H1 (cell line): ENCODE measurements around the gene TMEM51. TPM values are rescaled to one million over a fixed set of nuclear protein-coding genes. Genes with fewer than 3 reads are reported as not detected.

Source experiments
- CTCF ChIA-PET: fragments of 300-600 bp; sonication (Branson Sonifier 250); formaldehyde crosslinking; loops from one replicate; lab custom pipeline; 2021; ENCODE audit not compliant: partially characterized antibody; lab: Charles Lee
- POLR2A ChIA-PET: fragments of 300-600 bp; sonication (Branson Sonifier 250); formaldehyde crosslinking; loops from one replicate; lab custom pipeline; 2021; ENCODE audit warnings: inconsistent platforms; ENCODE audit not compliant: partially characterized antibody; lab: Charles Lee
- DNase-seq, 2 experiments: peaks; one replicate each; pipeline versions ENCODE4 v3.0.0 to v3.0.0-alpha.2; 2010 to 2022; ENCODE audit warnings: low spot score in 2 of 2, low read depth in 1 of 2, mixed read lengths in 1 of 2
- FAIRE-seq: peaks from 2 replicates; lab custom pipeline; 2011; peaks lifted over from hg19 to GRCh38; lab: Jason Lieb, UNC
- H2AFZ ChIP-seq: 2 replicates; pipeline ENCODE4 v1.8.1; 2012; ENCODE audit warnings: low read length, inconsistent platforms
- H2AK5ac ChIP-seq: 2 replicates; pipeline ENCODE4 v1.6.1; 2013; ENCODE audit warnings: low read depth, low read length
- H2BK120ac ChIP-seq: replicated peaks from 2 replicates; pipeline ENCODE3; 2013; ENCODE audit warnings: low read depth, low read length, inconsistent platforms
- H2BK12ac ChIP-seq: 2 replicates; pipeline ENCODE4 v1.6.1; 2013; ENCODE audit warnings: low read depth, low read length
- H2BK15ac ChIP-seq: 2 replicates; pipeline ENCODE4 v1.6.1; 2013; ENCODE audit warnings: low read length
- H2BK20ac ChIP-seq: 2 replicates; pipeline ENCODE4 v1.6.1; 2013; ENCODE audit warnings: low read length
- H2BK5ac ChIP-seq: 2 replicates; pipeline ENCODE4 v1.6.1; 2013; ENCODE audit warnings: low read depth, low read length
- H3K14ac ChIP-seq: 2 replicates; pipeline ENCODE4 v1.6.1; 2013; ENCODE audit warnings: inconsistent platforms; ENCODE audit not compliant: insufficient read length
- H3K18ac ChIP-seq: 2 replicates; pipeline ENCODE4 v1.6.1; 2013; ENCODE audit warnings: low read length; ENCODE audit errors: extremely low read depth
- H3K23ac ChIP-seq: 2 replicates; pipeline ENCODE4 v1.6.1; 2013; ENCODE audit warnings: inconsistent platforms; ENCODE audit not compliant: insufficient read length
- H3K23me2 ChIP-seq: 2 replicates; pipeline ENCODE4 v1.6.1; 2013; ENCODE audit warnings: low read depth, low read length
- H3K27ac ChIP-seq: 2 replicates; pipeline ENCODE4 v1.6.1; 2011; ENCODE audit warnings: low read depth, low read length, inconsistent platforms
- H3K27me3 ChIP-seq, 4 experiments: replicated peaks in 1 of 4; 1 replicate in 1 of 4; 2 replicates in 3 of 4; pipeline versions ENCODE4 v1.6.1 to v1.8.1; 2011 to 2013; ENCODE audit warnings: low read length in 3 of 4, mild to moderate bottlenecking in 3 of 4, inconsistent platforms in 2 of 4, mixed read lengths in 2 of 4, moderate library complexity in 1 of 4; ENCODE audit not compliant: control insufficient read depth in 3 of 4, insufficient read depth in 3 of 4; ENCODE audit errors: extremely low read depth in 1 of 4
- H3K36me3 ChIP-seq, 4 experiments: 2 replicates each; pipeline versions ENCODE4 v1.6.1 to v1.8.1; 2011 to 2013; ENCODE audit warnings: mild to moderate bottlenecking in 4 of 4, low read length in 3 of 4, moderate library complexity in 2 of 4, control low read depth in 1 of 4, inconsistent platforms in 1 of 4; ENCODE audit not compliant: insufficient read depth in 4 of 4, control insufficient read depth in 2 of 4
- H3K4ac ChIP-seq: replicated peaks from 2 replicates; pipeline ENCODE3; 2013; ENCODE audit warnings: low read length, low read depth, mixed read lengths, inconsistent platforms; ENCODE audit not compliant: insufficient read length
- H3K4me1 ChIP-seq, 4 experiments: replicated peaks in 1 of 4; 1 replicate in 1 of 4; 2 replicates in 3 of 4; pipeline versions ENCODE4 v1.6.1 to v1.8.1; 2011 to 2013; ENCODE audit warnings: low read length in 3 of 4, inconsistent platforms in 2 of 4, mixed read lengths in 1 of 4; ENCODE audit not compliant: insufficient read depth in 4 of 4, control insufficient read depth in 3 of 4
- H3K4me2 ChIP-seq, 2 experiments: 2 replicates each; pipeline versions ENCODE4 v1.6.1 to v1.8.1; 2011 to 2013; ENCODE audit warnings: low read depth in 2 of 2, low read length in 2 of 2, control low read depth in 1 of 2, inconsistent platforms in 1 of 2, mild to moderate bottlenecking in 1 of 2; ENCODE audit not compliant: insufficient read depth in 1 of 2
- H3K4me3 ChIP-seq, 4 experiments: fragments of 200-600, 300-600 bp in 1 of 4; sonication (generic), shearing (Covaris generic), sonication (Bioruptor Twin) in 1 of 4; 2 replicates each; pipeline versions ENCODE4 v1.5.1 to v1.8.1; 2011 to 2016; ENCODE audit warnings: low read length in 4 of 4, low read depth in 3 of 4, control low read depth in 2 of 4, inconsistent platforms in 2 of 4, mild to moderate bottlenecking in 2 of 4, mixed read lengths in 1 of 4, moderate library complexity in 1 of 4; ENCODE audit not compliant: insufficient read depth in 2 of 4; ENCODE audit errors: extremely low read depth in 1 of 4
- H3K56ac ChIP-seq: replicated peaks from 2 replicates; pipeline ENCODE3; 2013; ENCODE audit warnings: low read depth, mild to moderate bottlenecking, mixed read lengths, low read length, inconsistent platforms; ENCODE audit not compliant: insufficient read length
- H3K79me1 ChIP-seq: 2 replicates; pipeline ENCODE4 v1.6.1; 2013; ENCODE audit warnings: low read depth, low read length, control low read depth
- H3K79me2 ChIP-seq, 2 experiments: 2 replicates each; pipeline versions ENCODE4 v1.6.1 to v1.8.1; 2012 to 2013; ENCODE audit warnings: low read length in 2 of 2, mild to moderate bottlenecking in 2 of 2, inconsistent platforms in 1 of 2; ENCODE audit not compliant: insufficient read depth in 2 of 2, control insufficient read depth in 1 of 2
- H3K9ac ChIP-seq, 4 experiments: replicated peaks in 1 of 4; 1 replicate in 1 of 4; 2 replicates in 3 of 4; pipeline versions ENCODE4 v1.6.1 to v1.8.1; 2011 to 2013; ENCODE audit warnings: low read depth in 3 of 4, low read length in 3 of 4, control low read depth in 2 of 4, mild to moderate bottlenecking in 2 of 4, moderate library complexity in 2 of 4, inconsistent platforms in 1 of 4; ENCODE audit errors: extremely low read depth in 1 of 4
- H3K9me3 ChIP-seq, 2 experiments: 2 replicates each; pipeline versions ENCODE4 v1.6.1 to v1.8.1; 2012 to 2013; ENCODE audit warnings: mild to moderate bottlenecking in 2 of 2, moderate library complexity in 2 of 2, control low read depth in 1 of 2, inconsistent platforms in 1 of 2, low read depth in 1 of 2, low read length in 1 of 2, mixed read lengths in 1 of 2; ENCODE audit not compliant: insufficient read depth in 2 of 2
- H4K20me1 ChIP-seq, 2 experiments: replicated peaks in 1 of 2; 2 replicates each; pipeline versions ENCODE3 to v1.8.1; 2011 to 2013; ENCODE audit warnings: inconsistent platforms in 2 of 2, low read length in 2 of 2, mild to moderate bottlenecking in 1 of 2; ENCODE audit not compliant: insufficient read depth in 2 of 2, control insufficient read depth in 1 of 2
- H4K5ac ChIP-seq: 2 replicates; pipeline ENCODE4 v1.6.1; 2013; ENCODE audit warnings: low read length, low read depth, mixed read lengths, inconsistent platforms; ENCODE audit not compliant: insufficient read length
- H4K8ac ChIP-seq: 2 replicates; pipeline ENCODE4 v1.8.0; 2013; ENCODE audit warnings: mild to moderate bottlenecking, moderate library complexity, low read length, inconsistent platforms; ENCODE audit not compliant: insufficient read depth; ENCODE audit errors: extremely low read depth
- H4K91ac ChIP-seq: replicated peaks from 2 replicates; pipeline ENCODE3; 2013; ENCODE audit warnings: low read length, mixed read lengths, inconsistent platforms; ENCODE audit not compliant: insufficient read length
- ATF3 ChIP-seq: IDR thresholded peaks from 2 replicates; pipeline ENCODE4 v1.6.1; 2011; ENCODE audit warnings: low read depth, mild to moderate bottlenecking, low read length; ENCODE audit not compliant: insufficient read depth
- CREB1 ChIP-seq: IDR thresholded peaks from 2 replicates; pipeline ENCODE4 v1.6.1; 2012; ENCODE audit warnings: inconsistent platforms
- EZH2 ChIP-seq: fragments of 200-600 bp; sonication (generic); IDR thresholded peaks from 2 replicates; pipeline ENCODE4 v1.7.1; 2012; ENCODE audit warnings: low read depth, mild to moderate bottlenecking, moderate library complexity, low read length, inconsistent platforms; ENCODE audit not compliant: severe bottlenecking
- FOSL1 ChIP-seq: IDR thresholded peaks from 2 replicates; pipeline ENCODE4 v1.6.1; 2011; ENCODE audit warnings: mild to moderate bottlenecking, low read depth, low read length, moderate library complexity; ENCODE audit not compliant: insufficient read depth
- GABPA ChIP-seq: IDR thresholded peaks from 2 replicates; pipeline ENCODE4 v1.6.1; 2011; ENCODE audit warnings: mild to moderate bottlenecking, low read length, moderate library complexity, borderline replicate concordance; ENCODE audit not compliant: insufficient read depth
- HDAC2 ChIP-seq, 2 experiments: fragments of 300-600 bp in 1 of 2; sonication (generic) in 1 of 2; IDR thresholded peaks; 2 replicates each; pipeline ENCODE4 v1.6.1; 2011 to 2012; ENCODE audit warnings: low read depth in 2 of 2, low read length in 2 of 2, mild to moderate bottlenecking in 2 of 2, moderate library complexity in 2 of 2, borderline replicate concordance in 1 of 2, inconsistent platforms in 1 of 2
- JUN ChIP-seq: IDR thresholded peaks from 2 replicates; pipeline ENCODE4 v1.6.1; 2011; ENCODE audit warnings: low read depth, mild to moderate bottlenecking, improper control_type of control experiment, low read length
- JUND ChIP-seq: IDR thresholded peaks from 2 replicates; pipeline ENCODE4 v1.6.1; 2011; ENCODE audit warnings: mild to moderate bottlenecking, improper control_type of control experiment, low read length
- KDM5A ChIP-seq: fragments of 200-600 bp; IDR thresholded peaks from 2 replicates; pipeline ENCODE4 v1.7.1; 2012; ENCODE audit warnings: mild to moderate bottlenecking, low read length, inconsistent platforms, mixed read lengths
- POU5F1 ChIP-seq: IDR thresholded peaks from 2 replicates; pipeline ENCODE4 v1.6.1; 2011; ENCODE audit warnings: low read depth, mild to moderate bottlenecking, low read length, moderate library complexity
- SIRT6 ChIP-seq: IDR thresholded peaks from one replicate; pipeline ENCODE4 v1.7.1; 2012; ENCODE audit warnings: low read length, inconsistent platforms
- SIX5 ChIP-seq: IDR thresholded peaks from 2 replicates; pipeline ENCODE4 v1.6.1; 2011; ENCODE audit warnings: mild to moderate bottlenecking, low read depth, low read length
- SP2 ChIP-seq: IDR thresholded peaks from 2 replicates; pipeline ENCODE4 v1.6.1; 2012; ENCODE audit warnings: mild to moderate bottlenecking, low read length, inconsistent platforms
- TAF7 ChIP-seq: optimal IDR thresholded peaks from 2 replicates; pipeline ENCODE3; 2011; ENCODE audit warnings: low read depth, mild to moderate bottlenecking, inconsistent platforms, low read length, moderate library complexity, borderline replicate concordance
- TBP ChIP-seq: IDR thresholded peaks from 2 replicates; pipeline ENCODE4 v1.6.1; 2011; ENCODE audit warnings: low read depth, low read length, improper control_type of control experiment
- WGBS, 2 experiments: shearing (Covaris generic) in 1 of 2; methylation state at CpG; one replicate each; pipeline versions ENCODE4 v1.1.6 to v1.1.7; 2013 to 2015; ENCODE audit warnings: low lambda C conversion rate in 2 of 2, mixed read lengths in 2 of 2, inconsistent platforms in 1 of 2, low coverage in 1 of 2, missing lambda C conversion rate in 1 of 2; ENCODE audit not compliant: insufficient replicate concordance in 2 of 2, insufficient coverage in 1 of 2, insufficient read length in 1 of 2; ENCODE audit errors: extremely low coverage in 1 of 2, missing lambda C conversion rate in 1 of 2; 5-methylcytosine and 5-hydroxymethylcytosine counted together
- polyA plus RNA-seq, 7 experiments: library from polyadenylated mRNA; depleted of rRNA in 3 of 7; stranded (reverse) in 5 of 7; unstranded in 2 of 7; fragments of >200 nt in 5 of 7; fragments of 200-250 nt in 2 of 7; gene quantifications; 1 replicate in 5 of 7; 2 replicates in 1 of 7; 4 replicates in 1 of 7; pipeline versions ENCODE4 v1.2.1 to v1.2.3, GENCODE V29; 2011 to 2013; ENCODE audit warnings: missing spikeins in 2 of 7, mixed read lengths in 2 of 7
- total RNA-seq: library from RNA; stranded (reverse); fragmentation: NEBNext Ultra II Directional; extraction: Animal tissue kit (Norgen Biotek cat#: 25700); gene quantifications from 2 replicates; pipeline ENCODE4 v1.2.1, GENCODE V29; 2021

TMEM51 gene
- total and polyA plus RNA-seq, 2 of the 8 experiments (the other 6 are each of a cell fraction or from before 2014, with no cell fraction given), result 9.9 to 10.7 TPM

GRCh38 chr1:15238789-15239188 is 85.2 kb downstream of the TMEM51 start:
- Histone ChIP-seq H3K4ac (no peak overlapping the region), H3K18ac (no peak overlapping the region), H2BK120ac (no peak overlapping the region), H3K4me3 (no peak overlapping the region), H4K5ac (no peak overlapping the region), H3K27ac (no peak overlapping the region), H4K8ac (no peak overlapping the region), H3K4me1 (peaks cover 0 to 4% (median 1%) of the 10 kb centered on the region in 4 experiments; a peak in 3 of 7 replicates), H3K56ac (no peak overlapping the region), H2BK12ac (no peak overlapping the region), H2BK15ac (no peak overlapping the region), H3K27me3 (no peaks in the 10 kb centered on the region), H3K14ac (no peak overlapping the region), H3K36me3 (no peaks in the 10 kb centered on the region), H2BK5ac (no peak overlapping the region), H2AK5ac (no peak overlapping the region), H3K23ac (no peak overlapping the region), H3K9me3 (no peaks in the 10 kb centered on the region), H2BK20ac (no peak overlapping the region), H4K91ac (no peak overlapping the region), H2AFZ (no peak overlapping the region), H3K9ac (no peak overlapping the region), H3K79me2 (no peaks in the 10 kb centered on the region), H3K4me2 (no peak overlapping the region), H3K23me2 (no peaks in the 10 kb centered on the region), H4K20me1 (no peaks in the 10 kb centered on the region), H3K79me1 (no peaks in the 10 kb centered on the region)
- 80% methylated on average over 1 of the region's 1 CpG; no CpG with 5 or more reads in 1 of the 2 experiments for WGBS, 2 experiments
- CTCF ChIA-PET, result interaction anchor here (0.6 to 1.2 kb wide), 4 partner anchors 23 to 38 kb away, joined by 3 to 4 read pairs (median 4); no protein-coding TSS in a partner anchor
- FAIRE-seq (no peak), DNase-seq (no peak)
- POLR2A ChIA-PET, result interaction anchor here (1.5 kb wide), 1 partner anchor 9 kb away, joined by 4 read pairs; no protein-coding TSS in a partner anchor
- TF ChIP-seq FOSL1 (no peak), SIRT6 (no peak), SP2 (no peak), TBP (no peak), JUND (no peak), KDM5A (no peak), POU5F1 (no peak), TAF7 (no peak), HDAC2 (IDR thresholded peaks at IDR 0.05; ENCODE audit: borderline replicate concordance in 1 of 2, low read depth in 2 of 2, low read length in 2 of 2) (no peak), GABPA (no peak), CREB1 (no peak), SIX5 (no peak), EZH2 (no peak), ATF3 (no peak), JUN (no peak)
